HG03108 (cell line): ENCODE data around the gene ZNF420.

Experiments
- ATAC-seq: cut with Tn5 transposase; IDR thresholded peaks from one replicate; pipeline ENCODE4 v1.9.1; 2021; ENCODE audit warnings: moderate library complexity; ENCODE audit not compliant: unreplicated experiment

The ZNF420 gene

GRCh38 chr19:37136111-37136510 is 57.9 kb downstream of the ZNF420 start:
- ATAC-seq, result no peak

DNA sequence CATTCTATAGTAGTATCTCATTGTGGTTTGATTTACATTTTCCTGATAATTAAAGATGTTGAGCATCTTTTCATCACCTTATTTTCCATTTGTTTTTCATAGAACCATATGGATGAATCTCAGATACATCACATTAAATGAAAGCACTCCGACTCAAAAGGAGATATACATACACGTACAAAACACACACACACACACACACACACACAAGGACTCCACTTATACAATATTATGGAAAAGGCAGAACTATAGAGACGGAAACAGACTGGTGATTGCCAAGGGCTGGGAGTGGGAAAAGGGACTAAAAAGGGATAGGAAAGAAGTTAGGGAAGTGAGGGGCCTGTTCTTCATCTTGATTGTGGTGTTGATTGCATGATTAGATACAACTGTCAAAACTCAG is 70.0 kb downstream of the ZNF420 start:
- no peak for ATAC-seq

GRCh38 chr19:37160153-37160552 is 81.9 kb downstream of the ZNF420 start:
- ATAC-seq, result no peak

GRCh38 chr19:37165635-37166034 is 87.4 kb downstream of the ZNF420 start:
- no peak for ATAC-seq

DNA sequence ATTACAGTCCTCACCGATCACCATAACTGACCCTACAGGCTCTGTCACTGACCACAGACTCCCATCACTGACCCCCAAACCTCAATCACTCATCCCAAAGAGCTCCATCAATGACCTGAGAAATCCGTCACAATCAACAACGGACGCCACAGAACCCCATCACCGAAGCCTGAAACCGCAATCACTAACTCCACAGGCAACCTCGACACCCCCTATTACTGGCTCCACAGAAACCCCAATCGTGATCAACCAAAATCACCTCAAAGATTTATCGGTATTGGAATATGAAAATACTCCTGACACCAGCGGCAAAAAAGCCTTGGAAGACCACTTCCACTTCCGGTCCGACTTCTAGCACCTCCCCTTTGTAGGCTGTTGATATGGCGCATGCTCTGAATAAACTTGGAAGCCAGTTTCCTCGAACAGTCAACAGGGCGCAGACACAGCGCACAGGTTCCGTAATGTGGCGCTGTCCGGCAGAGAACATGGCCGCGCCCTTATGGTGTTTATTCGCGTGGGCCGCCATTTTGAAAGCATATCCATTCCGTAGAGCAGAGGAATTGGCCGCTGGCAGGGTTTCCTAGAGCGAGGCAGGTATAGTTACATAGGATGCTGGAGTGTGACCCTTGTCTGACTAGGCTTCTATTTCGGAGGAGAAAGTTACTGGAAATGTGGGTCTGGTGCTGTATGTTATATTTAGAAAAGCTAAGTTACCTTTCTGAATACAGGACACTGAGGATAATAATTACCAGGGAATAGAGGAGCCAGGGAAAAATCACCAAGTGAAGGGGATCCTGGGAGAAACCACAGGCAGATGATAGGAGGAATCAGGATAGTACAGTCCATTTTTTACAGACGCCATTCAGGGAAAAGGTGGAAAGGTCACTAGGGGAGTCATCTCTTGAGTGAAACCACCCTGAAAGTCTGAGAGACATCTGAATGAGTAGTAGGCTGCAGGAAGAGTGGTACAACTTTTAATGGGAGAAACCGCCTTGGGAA is 94.4 kb downstream of the ZNF420 start, which contains the start of gene ZNF585A:
ZNF585A (minus strand) TSS at position 328 of the 999 bp plus-strand sequence. CDS start 2,785 bp downstream, outside the sequence.
- peak; percentile 96 for ATAC-seq
